Neural crest cell (in vitro differentiated cells): ENCODE results near the gene MEF2A. TPM values are rescaled to one million over a fixed set of nuclear protein-coding genes. Genes with fewer than 3 reads are reported as not detected.

Experiments
- DNase-seq: peaks from one replicate; pipeline ENCODE4 v3.0.0; 2021; ENCODE audit warnings: low read depth, mixed read lengths, low spot score
- H3K27ac Mint-ChIP-seq: one replicate; pipeline ENCODE4 v1.8.0; 2021; ENCODE audit warnings: mild to moderate bottlenecking, mixed read lengths; ENCODE audit not compliant: unreplicated experiment
- H3K27me3 Mint-ChIP-seq: 2 replicates; pipeline ENCODE4 v1.8.0; 2021; ENCODE audit warnings: low read depth, mild to moderate bottlenecking, mixed read lengths
- H3K36me3 Mint-ChIP-seq: 2 replicates; pipeline ENCODE4 v1.8.0; 2021; ENCODE audit warnings: low read depth, mild to moderate bottlenecking, mixed read lengths
- H3K4me1 Mint-ChIP-seq: 2 replicates; pipeline ENCODE4 v1.8.0; 2021; ENCODE audit warnings: mixed read lengths
- H3K4me3 Mint-ChIP-seq: one replicate; pipeline ENCODE4 v1.8.0; 2021; ENCODE audit warnings: mild to moderate bottlenecking, mixed read lengths
- H3K9me3 Mint-ChIP-seq: 2 replicates; pipeline ENCODE4 v1.8.0; 2021; ENCODE audit warnings: mixed read lengths
- CTCF ChIP-seq: fragments of 200-600 bp; sonication (generic); conservative IDR thresholded peaks from 2 replicates; pipeline ENCODE4 v1.5.0; 2021; ENCODE audit warnings: antibody characterized with exemption, mild to moderate bottlenecking
- total RNA-seq: library from RNA; stranded (reverse); gene quantifications from 2 replicates; pipeline ENCODE4 v1.2.1, GENCODE V29; 2021

Gene MEF2A
- total RNA-seq, 1 donor from 2014 or later, result 21.5 TPM

- no peak overlapping the region for H3K4me3 Mint-ChIP-seq
- peaks cover 31% of the 10 kb centered on the region for H3K36me3 Mint-ChIP-seq
- no peak for DNase-seq
- no peak overlapping the region for H3K27ac Mint-ChIP-seq
- no peaks in the 10 kb centered on the region for H3K4me1 Mint-ChIP-seq
- no peaks in the 10 kb centered on the region for H3K27me3 Mint-ChIP-seq
- no peak for TF ChIP-seq CTCF
- peaks cover 3% of the 10 kb centered on the region for H3K9me3 Mint-ChIP-seq
Observed at GRCh38 chr15:99717161-99718009, 151.6 kb downstream of the MEF2A start.

GRCh38 chr15:99718421-99718820 lies 152.6 kb downstream of the MEF2A start:
- Mint-ChIP-seq H3K4me3 (no peak overlapping the region), H3K27me3 (no peaks in the 10 kb centered on the region), H3K4me1 (no peaks in the 10 kb centered on the region), H3K27ac (no peak overlapping the region), H3K9me3 (peaks cover 3% of the 10 kb centered on the region), H3K36me3 (peaks cover 34% of the 10 kb centered on the region)
- DNase-seq, result no peak
- TF ChIP-seq CTCF, result no peak

GRCh38 chr15:99719096-99719541 lies 153.3 kb downstream of the MEF2A start:
- no peaks in the 10 kb centered on the region for H3K4me1 Mint-ChIP-seq
- H3K4me3 Mint-ChIP-seq, result no peak overlapping the region

GRCh38 chr15:99720533-99720932 lies 154.7 kb downstream of the MEF2A start:
- H3K36me3 Mint-ChIP-seq, result peaks cover 46% of the 10 kb centered on the region
- no peak for TF ChIP-seq CTCF
- DNase-seq, result no peak
- H3K4me3 Mint-ChIP-seq, result no peak overlapping the region
- H3K9me3 Mint-ChIP-seq, result peaks cover 7% of the 10 kb centered on the region
- H3K27me3 Mint-ChIP-seq, result no peaks in the 10 kb centered on the region
- H3K4me1 Mint-ChIP-seq, result no peaks in the 10 kb centered on the region
- no peak overlapping the region for H3K27ac Mint-ChIP-seq

More at GRCh38 chr15:99719096-99719541, 153.3 kb downstream of the MEF2A start:
- no peaks in the 10 kb centered on the region for H3K27me3 Mint-ChIP-seq
- H3K27ac Mint-ChIP-seq, result no peak overlapping the region
- peaks cover 7% of the 10 kb centered on the region for H3K9me3 Mint-ChIP-seq
- TF ChIP-seq CTCF, result no peak
- peaks cover 40% of the 10 kb centered on the region for H3K36me3 Mint-ChIP-seq
- DNase-seq, result no peak

GRCh38 chr15:99721104-99721778 lies 155.5 kb downstream of the MEF2A start:
- peaks cover 7% of the 10 kb centered on the region for H3K9me3 Mint-ChIP-seq
- no peaks in the 10 kb centered on the region for H3K27me3 Mint-ChIP-seq
- TF ChIP-seq CTCF, result no peak
- H3K36me3 Mint-ChIP-seq, result peaks cover 46% of the 10 kb centered on the region
- no peaks in the 10 kb centered on the region for H3K4me1 Mint-ChIP-seq
- no peak overlapping the region for H3K27ac Mint-ChIP-seq
- H3K4me3 Mint-ChIP-seq, result no peak overlapping the region
- no peak for DNase-seq
